ENCODE data around the gene UVRAG. TPM values are rescaled to one million over a fixed set of nuclear protein-coding genes. Genes with fewer than 3 reads are reported as not detected.
"Not testable (repeated sequence)": the region's sequence is repeated elsewhere in the genome, so short reads cannot be mapped to it uniquely, and the experiment has no call there.

The UVRAG gene
- total RNA-seq, 1 experiment from 2014 or later, result 14.0 TPM

DNA sequence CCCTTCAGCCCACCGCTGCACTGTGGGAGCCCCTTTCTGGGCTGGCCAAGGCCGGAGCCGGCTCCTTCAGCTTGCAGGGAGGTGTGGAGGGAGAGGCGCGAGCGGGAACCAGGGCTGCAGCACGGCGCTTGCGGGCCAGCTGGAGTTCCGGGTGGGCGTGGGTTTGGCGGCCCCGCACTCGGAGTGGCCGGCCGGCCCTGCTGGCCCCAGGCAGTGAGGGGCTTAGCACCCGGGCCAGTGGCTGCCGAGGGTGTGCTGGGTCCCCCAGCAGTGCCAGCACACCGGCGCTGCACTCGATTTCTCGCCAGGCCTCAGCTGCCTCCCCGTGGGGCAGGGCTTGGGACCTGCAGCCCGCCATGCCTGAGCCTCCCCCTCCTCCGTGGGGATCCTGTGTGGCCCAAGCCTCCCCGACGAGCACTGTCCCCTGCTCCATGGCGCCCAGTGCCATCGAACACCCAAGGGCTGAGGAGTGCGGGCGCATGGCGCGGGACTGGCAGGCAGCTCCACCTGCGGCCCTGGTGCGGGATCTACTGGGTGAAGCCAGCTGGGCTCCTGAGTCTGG is 245.5 kb downstream of the UVRAG start:
- DNase-seq (ENCODE audit: low read depth), result not testable (repeated sequence)

DNA sequence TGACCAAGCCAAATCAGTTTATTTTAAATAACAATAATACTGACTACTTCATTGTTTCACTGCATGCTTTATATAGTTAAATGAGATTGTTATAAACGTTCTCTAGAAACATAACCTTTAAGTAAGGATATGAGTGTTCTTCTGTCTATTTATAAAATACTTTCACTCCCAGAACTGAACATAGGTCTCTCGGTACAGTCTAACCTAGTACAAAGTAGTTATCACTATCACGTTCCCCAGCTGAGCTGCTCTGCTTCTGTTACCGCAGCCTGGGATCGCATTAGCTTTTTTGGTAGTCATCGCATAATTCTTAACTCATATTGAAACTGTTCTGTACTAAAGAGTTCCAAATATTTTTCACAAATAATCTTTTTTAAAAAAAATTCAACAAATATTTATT is 247.7 kb downstream of the UVRAG start:
- no peak for DNase-seq (ENCODE audit: low read depth)

DNA sequence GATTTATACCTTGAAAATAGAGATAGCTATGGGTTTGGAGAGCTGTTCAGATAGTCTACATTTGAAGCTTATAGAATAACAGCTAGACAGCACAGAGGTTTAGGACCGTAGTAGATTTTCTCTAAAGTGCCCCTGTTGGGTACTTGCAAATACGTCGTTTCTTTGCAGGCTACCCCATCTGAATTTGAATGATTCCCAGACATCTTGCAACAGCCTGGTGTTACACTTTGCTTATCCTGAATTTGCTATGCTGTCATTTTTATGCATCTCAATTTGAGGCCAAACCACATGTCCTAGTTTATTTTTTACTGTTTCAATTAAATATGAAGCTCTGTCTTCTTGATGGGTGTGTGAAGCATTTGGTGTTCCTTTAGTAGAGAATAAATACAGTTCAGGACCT is 249.2 kb downstream of the UVRAG start:
- DNase-seq (ENCODE audit: low read depth), result no peak

DNA sequence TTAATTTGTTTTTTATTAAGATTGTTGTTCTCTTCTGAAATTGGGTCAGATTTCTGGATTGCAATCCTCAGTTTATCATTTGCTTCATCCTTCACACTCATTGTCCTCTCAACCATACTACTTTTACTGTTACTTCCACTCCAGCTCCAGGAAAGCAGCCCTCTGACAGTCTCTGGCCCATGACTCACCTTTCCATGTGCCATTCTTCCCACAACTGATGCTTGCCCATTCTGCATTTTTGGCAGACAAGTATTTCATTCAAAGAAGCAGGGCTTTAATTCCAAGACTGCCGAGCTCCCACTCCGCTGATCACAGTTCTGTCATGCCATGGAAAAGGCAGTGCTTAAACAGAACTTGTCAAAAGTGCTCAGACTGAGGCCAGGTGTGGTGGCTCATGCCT is 252.1 kb downstream of the UVRAG start:
- peak; percentile 49 for DNase-seq (ENCODE audit: low read depth)

DNA sequence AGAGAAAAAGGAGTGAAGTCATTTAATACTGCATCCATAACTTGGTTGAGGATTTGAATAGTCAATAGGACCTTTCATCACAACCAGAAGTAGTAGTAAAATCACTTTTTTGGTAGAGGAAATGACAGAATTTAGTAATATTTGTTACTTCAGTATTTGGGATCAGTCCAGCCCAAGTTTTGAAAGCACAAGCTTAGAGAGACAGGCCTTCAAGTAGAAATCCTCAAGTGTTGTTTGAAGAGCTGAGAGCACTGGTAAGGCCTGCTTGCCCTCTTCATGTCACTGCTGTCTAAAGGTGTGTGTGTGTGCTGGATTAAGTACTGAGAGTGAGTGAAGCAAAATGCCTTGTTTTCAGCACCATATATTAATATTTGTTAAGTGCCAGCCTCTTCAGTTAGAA is 254.0 kb downstream of the UVRAG start:
- DNase-seq (ENCODE audit: low read depth), result no peak

DNA sequence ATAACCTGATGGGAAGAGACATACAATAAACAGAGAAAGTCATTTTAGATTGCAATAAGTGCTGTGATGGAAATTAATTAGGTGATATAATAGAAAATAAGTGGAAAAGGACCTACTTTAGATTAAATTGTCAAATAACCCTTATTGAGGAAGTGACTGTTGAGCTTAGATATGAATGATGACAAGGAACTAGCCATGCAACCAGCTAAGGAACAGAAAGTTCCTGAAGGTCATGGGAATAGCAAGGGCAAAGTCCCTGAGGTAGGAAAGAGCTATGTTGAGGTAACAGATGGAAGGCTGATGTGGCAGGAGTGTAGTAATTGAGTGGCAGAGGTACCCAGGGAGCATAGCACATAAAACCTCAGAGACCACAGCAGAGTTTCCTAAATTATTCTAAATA is 256.1 kb downstream of the UVRAG start:
- no peak for DNase-seq (ENCODE audit: low read depth)

DNA sequence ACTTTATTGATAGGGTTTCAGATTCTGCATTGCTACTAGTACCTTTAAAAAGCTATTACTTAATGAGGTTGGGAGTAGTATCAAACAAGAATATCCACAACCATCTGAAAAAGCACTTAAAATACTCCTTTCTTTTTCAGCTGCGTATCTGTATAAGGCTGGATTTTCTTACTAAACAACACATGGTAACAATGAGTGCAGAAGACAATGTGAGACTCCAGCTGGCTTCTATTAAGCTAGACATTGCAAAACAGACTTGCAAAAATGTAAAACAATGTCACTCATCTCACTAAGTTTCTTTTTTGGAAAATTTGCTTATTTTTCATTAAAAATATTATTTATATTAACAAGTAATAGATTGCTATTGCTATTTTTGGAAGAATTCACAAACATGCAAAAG is 258.7 kb downstream of the UVRAG start:
- no peak for DNase-seq (ENCODE audit: low read depth)

DNA sequence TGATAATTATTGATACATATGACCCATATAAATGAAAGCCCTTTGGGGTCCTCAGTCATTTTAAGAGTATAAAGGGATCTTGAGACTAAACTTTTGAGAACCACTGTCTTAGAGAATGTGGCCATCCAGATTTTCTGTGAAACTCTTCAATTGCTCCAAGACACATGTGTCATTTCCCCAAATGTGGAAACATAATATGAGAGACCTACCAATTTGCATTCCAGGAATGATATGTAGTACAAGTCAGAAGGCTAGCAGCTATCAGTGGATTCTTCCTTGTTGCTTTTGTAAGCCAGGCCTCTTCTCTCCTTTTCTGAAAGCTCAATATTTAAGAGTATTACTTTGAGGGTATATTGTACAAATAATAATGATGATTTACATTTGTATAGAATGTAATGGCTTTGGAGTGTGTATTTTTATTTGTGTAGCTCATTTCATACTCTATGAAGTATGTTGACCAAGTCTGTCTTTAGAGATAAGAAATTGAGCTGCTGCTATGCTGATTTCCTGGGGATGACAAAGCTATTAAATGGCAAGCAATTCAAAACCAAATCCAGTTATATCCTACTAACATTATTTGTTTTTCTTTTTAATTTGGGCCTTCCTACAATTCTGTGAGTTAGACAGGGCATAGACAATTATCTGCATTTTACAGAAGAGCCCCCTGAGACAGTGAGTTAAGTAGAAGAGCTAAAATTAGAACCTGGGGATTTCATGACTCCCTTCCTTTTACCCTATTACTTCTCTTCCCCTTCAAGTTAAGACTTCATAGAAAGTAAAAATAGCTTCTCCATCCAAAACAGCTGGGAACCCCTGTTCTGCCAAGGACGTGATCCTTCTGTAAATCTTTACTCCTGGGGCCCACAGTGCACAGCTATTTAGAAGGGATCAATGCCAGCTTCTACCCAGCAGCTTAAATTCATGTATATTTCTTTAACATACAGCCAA is 259.4 kb downstream of the UVRAG start:
- DNase-seq (ENCODE audit: low read depth), result peak; percentile 13

DNA sequence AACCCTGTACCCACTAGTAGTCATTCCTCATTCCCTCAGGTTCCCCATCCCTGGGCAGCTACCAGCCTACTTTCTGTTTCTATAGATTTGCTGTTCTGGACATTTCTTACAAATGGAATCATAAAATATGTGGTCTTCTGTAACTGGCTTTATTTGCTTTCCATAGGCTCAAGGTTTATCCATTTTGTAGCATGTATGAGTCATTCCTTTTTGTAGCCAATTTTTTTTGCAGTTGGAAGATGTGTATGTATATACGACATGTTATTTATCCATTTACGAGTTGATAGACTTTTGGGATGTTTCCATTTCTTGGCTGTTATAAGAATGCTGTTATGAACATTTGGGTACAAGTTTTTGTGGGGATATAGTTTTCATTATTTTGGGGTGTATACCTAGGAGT is 260.7 kb downstream of the UVRAG start:
- DNase-seq (ENCODE audit: low read depth), result no peak

DNA sequence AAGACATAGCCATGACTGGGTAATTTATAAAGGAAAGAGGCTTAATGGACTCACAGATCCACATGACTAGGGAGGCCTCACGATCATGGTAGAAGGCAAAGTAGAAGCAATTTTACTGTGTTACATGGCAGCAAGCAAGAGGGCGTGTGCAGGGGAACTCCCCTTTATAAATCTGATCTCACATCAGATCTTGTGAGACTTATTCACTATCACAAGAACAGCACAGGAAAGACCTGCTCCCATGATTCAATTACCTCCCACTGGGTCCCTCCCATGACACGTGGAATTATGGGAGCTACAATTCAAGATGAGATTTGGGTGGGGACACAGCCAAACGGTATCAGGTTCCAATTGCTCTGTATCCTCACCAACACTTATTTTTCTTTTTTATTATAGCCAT is 261.2 kb downstream of the UVRAG start:
- not testable (repeated sequence) for DNase-seq (ENCODE audit: low read depth)

DNA sequence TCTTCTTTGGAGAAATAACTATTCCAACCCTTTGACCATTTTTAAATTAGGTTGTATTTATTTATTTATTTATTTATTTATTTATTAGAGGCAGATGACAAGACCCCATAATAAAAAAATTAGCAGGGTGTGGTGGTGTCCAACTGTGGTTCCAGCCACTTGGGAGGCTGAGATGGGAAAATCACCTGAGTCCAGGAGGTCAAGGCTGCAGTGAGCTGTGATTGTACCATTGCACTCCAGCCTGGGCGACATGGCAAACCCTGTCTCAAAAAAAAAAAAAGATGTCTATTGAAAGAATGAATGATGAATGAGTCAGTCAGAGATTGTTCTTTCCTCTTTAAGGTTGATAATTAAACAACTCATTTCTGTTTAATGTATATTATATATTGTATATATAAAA is 261.7 kb downstream of the UVRAG start:
- no peak for DNase-seq (ENCODE audit: low read depth)

DNA sequence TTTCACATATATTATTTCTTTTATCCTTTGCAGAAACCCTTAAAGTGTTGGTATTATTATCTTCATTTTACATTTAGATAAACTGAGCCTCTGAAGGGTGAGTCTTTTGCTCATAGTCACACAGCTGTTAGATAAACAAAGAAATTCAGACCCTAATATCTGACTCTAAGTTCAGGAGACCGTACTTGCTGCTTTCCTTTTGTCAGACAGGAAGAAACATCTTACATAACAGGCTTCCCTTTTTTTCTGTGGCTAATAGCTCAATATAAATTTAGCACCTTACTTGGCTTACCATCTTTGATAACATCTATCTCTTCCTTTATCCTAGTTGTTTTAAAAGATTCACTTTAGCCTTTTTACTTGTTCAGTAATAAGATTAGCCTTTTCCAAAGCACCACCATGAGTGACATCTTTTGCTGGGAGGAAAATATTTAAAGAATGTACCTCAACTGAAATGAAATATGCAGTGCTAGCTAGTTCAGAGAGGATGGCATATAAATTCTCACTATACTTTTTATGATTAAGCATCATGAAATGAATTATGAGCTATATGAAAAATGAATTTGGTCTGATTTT is 262.7 kb downstream of the UVRAG start:
- DNase-seq (ENCODE audit: low read depth), result no peak

DNA sequence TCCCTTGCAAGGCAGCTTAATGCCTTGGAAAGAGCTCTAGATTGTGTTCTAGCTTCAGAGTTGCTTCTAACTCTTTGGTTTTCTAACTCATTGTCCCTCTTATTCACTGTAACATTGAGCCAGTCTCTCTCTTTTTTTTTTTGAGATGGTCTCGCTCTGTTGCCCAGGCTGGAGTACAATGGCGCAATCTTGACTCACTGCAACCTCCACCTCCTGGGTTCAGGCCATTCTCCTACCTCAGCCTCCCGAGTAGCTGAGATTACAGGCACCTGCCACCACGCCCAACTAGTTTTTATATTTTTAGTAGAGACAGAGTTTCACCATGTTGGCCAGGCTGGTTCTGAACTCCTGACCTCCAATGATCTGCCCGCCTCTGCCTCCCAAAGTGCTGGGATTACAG is 266.1 kb downstream of the UVRAG start:
- DNase-seq (ENCODE audit: low read depth), result not testable (repeated sequence)

DNA sequence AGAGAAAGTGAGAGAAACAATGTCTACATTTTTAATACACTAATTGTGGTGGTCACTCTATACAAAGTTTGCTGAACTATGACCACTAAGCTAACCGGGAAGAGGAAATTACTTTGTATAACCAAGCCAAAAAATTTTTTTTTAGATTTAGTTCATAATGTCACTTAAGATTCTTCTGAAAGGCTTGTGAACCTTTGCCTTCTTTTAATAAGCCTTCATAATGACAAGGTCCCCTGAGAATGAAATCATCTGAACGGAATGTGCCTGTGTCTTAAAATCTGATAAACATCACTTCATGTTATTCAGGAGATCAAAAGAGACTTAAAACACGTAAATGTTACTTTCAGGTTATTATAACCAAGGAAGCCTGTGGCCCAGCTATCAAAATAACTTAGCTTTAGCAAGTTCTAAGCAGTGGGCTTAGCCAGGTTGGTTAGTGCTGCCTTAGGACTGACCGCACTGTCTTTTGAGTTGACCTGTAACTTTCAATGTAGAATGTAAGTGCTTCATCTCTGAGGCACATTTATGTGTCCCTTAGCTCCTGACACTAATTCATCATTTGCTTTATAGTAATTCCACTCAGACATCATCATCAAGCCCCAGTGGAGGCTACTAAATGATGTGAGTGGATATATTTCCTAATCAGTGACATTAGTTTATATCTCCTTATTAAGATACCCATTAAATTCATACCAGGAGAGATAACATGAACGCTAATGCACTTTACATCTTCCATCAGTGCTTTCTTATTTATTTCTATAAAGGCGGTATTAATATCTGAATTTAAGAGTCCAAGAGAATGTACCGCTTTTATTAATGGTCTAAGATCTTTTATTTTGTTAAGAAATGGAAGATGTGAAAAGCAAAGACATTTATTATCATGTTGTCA is 268.8 kb downstream of the UVRAG start:
- DNase-seq (ENCODE audit: low read depth), result no peak

DNA sequence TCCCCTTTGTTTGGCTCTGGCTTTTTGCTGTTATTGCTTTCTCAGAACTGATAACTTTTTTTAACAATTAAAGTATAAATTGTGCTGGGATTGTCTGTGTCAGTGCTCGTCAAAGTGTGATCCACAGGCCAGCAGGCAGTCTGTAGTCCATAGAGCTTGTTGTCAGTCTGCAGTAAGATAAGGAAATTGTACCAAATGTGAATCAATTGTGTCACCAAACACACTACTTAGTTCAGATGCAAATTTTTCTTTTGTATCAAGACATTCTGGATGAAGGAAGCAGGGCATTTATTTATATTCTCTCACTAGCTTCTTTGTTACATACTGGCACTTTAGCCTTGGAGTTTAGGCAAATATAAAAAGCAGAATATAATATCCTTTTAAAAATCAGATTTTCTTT is 270.3 kb downstream of the UVRAG start:
- no peak for DNase-seq (ENCODE audit: low read depth)

DNA sequence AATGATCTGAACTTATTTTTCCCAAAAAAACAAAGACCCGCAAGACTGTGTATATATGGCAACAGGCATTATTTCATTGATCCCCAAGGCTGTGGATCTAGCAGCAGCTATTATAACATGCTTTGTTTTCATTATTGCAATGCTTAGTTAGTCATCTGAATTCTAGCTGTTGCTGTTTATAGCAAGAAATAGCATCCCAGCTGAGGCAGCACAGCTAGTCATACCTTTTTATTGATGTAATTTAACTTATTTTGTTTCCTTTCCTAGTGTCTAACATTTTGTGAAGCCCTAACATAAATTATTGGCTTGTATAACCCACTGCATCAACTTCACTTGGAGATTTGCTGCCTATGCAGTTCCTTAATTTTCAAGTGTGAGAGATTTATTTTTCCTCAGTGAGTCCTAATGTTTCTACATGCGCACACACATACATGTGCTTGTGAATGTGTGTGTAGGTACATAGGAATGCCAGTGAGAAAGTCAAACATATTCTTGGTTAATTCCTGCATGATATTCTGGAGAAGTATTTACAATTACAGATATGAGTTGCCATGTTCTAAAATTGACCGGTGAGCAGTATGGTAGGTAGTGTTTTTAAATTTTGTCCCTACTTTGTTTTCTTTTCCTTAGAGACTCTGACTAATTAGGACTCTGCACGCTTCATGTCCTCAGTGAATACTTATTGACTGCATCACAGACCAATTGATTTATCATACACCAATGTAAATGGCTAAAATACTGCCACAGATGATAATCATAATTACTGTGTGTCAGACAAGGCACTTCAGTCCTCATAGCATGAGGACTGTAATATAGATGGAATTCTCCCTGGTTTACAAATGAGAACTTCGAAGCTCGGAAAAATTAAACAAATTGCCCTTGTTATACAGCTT is 272.0 kb downstream of the UVRAG start:
- DNase-seq (ENCODE audit: low read depth), result no peak

DNA sequence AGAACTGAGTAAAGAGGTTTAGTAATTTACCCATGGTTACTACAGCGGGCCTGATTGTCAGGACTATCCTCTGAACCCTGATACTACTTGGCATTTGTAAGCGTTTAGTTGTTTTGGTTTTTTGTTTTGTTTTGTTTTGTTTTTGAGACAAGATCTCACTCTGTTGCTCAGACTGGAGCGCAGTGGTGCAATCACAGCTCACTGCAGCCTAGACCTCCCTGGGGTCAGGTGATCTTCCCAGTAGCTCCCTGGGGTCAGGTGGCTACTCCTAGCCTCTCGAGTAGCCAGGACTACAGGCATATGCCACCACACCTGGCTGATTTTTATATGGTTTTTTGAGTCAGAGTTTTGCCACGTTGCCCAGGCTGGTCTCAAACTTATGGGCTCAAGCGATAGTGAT is 272.7 kb downstream of the UVRAG start:
- DNase-seq (ENCODE audit: low read depth), result no peak

DNA sequence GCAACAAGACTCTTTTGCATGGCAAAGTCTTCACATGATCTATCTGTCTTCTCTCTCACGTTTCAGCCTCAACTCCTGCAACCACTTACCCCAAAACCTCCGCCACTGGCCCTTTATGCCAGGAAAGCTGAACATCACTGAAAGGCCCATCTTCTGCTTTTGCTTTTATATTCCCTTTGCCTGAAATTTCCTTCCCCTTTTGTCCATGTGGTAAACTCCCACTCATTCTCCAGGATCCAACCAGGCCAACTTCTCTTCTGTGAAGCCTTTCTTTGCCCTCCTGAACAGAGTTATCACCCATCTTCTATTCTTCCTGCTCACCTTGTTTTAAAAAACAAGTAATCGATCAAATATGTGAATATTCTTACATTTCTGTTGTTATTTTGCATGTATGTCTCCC is 273.5 kb downstream of the UVRAG start:
- DNase-seq (ENCODE audit: low read depth), result no peak

DNA sequence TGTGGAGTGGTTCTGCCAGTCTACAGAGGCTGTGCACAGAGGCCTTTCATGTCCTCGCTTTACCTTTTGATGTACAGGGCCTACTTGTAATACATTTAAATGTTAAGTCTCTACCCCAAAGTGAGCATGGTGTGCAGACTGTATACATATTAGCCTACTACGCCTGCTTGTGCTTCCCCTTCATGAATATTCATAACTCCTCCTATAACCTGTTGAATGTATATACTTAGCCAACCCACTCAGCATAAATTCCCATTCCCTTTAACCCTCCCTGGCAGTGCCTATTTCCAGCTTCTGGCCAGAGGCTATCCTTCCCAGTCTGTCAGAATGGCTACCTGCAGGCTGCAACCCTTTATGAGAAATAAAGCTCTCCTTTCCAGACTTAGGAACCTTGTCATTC is 275.2 kb downstream of the UVRAG start:
- DNase-seq (ENCODE audit: low read depth), result no peak

DNA sequence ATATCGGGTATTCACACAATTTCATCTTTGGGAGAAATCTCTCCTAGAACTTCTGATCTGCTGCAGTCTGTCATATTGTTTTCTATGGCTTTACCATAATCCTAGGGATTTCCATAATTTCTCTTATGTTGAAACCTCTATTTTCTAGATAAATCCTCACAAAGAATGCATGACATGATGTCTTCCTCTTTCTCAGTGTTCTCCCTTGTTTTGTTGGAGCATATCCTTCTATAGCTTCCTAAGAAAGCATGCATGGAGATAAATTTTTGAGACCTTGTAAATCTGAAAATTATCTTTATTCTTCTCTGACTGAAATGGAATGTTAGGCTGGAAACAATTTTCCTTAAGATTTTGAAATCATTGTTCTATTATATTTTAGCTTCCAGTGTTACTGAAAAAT is 275.8 kb downstream of the UVRAG start:
- no peak for DNase-seq (ENCODE audit: low read depth)

DNA sequence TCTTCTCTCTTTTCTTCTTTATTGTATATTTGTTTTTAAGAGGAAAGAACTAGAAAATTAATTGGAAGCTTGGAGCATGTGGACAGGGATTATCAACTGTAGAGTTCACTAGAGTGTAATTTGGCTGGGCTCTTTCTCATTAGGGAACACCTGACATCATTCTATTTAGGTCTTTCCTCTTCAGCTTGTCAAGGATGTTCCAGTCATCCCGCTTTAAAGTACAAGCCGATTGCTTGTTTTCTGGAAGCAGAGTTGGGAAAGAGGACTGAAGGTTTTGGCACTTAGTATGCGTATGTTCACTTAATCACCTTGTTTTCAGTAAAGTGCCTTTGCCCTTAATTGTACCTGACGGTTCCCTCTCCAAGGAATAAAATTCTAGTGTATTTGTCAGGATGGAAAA is 279.7 kb downstream of the UVRAG start:
- no peak for DNase-seq (ENCODE audit: low read depth)
